Activated naive CD8-positive, alpha-beta T cell treated with anti-CD3 and anti-CD28 coated beads, Interleukin-2, amount 50 U/mL, for 24 hours (primary cell): ENCODE data around the gene PRPF38B.
A peak's percentile ranks its signal among the peaks of the same experiment; 100 is the strongest.
"Not testable (repeated sequence)": the region's sequence is repeated elsewhere in the genome, so short reads cannot be mapped to it uniquely, and the experiment has no call there.

Experiments
- ATAC-seq: fragments of 150-1000 bp; cut with Tn5 transposase; one replicate; pipeline ENCODE4 v1.10.0; 2021
- DNase-seq: peaks from one replicate; pipeline ENCODE4 v3.0.0; 2021
- H3K27ac Mint-ChIP-seq: one replicate; pipeline ENCODE4 v1.8.0; 2021; ENCODE audit warnings: mild to moderate bottlenecking, mixed read lengths
- H3K27me3 Mint-ChIP-seq: one replicate; pipeline ENCODE4 v1.8.0; 2021; ENCODE audit warnings: mixed read lengths
- H3K36me3 Mint-ChIP-seq: one replicate; pipeline ENCODE4 v1.8.0; 2021; ENCODE audit warnings: low read depth, mixed read lengths
- H3K4me1 Mint-ChIP-seq: one replicate; pipeline ENCODE4 v1.8.0; 2021; ENCODE audit warnings: mixed read lengths
- H3K4me3 Mint-ChIP-seq: one replicate; pipeline ENCODE4 v1.8.0; 2021; ENCODE audit warnings: mild to moderate bottlenecking, moderate library complexity, mixed read lengths
- H3K9me3 Mint-ChIP-seq: one replicate; pipeline ENCODE4 v1.8.0; 2021; ENCODE audit warnings: mixed read lengths

Gene PRPF38B

GRCh38 chr1:108699375-108700332, 7.5 kb downstream of the PRPF38B start:
- Mint-ChIP-seq H3K4me1 (peaks cover 70% of the 10 kb centered on the region), H3K4me3 (peak overlapping the region; percentile 40), H3K9me3 (no peaks in the 10 kb centered on the region), H3K27ac (peak overlapping the region; percentile 68), H3K27me3 (no peaks in the 10 kb centered on the region), H3K36me3 (peaks cover 75% of the 10 kb centered on the region)
- DNase-seq (no peak), ATAC-seq (no peak)

- H3K27ac Mint-ChIP-seq, result no peak overlapping the region
- no peak for DNase-seq
- H3K9me3 Mint-ChIP-seq, result no peaks in the 10 kb centered on the region
- H3K36me3 Mint-ChIP-seq, result peaks cover 62% of the 10 kb centered on the region
- ATAC-seq, result no peak
- H3K4me3 Mint-ChIP-seq, result no peak overlapping the region
- H3K27me3 Mint-ChIP-seq, result no peaks in the 10 kb centered on the region
- peaks cover 64% of the 10 kb centered on the region for H3K4me1 Mint-ChIP-seq
These were observed 9.2 kb downstream of the PRPF38B start for GRCh38 chr1:108701176-108701849.

DNA sequence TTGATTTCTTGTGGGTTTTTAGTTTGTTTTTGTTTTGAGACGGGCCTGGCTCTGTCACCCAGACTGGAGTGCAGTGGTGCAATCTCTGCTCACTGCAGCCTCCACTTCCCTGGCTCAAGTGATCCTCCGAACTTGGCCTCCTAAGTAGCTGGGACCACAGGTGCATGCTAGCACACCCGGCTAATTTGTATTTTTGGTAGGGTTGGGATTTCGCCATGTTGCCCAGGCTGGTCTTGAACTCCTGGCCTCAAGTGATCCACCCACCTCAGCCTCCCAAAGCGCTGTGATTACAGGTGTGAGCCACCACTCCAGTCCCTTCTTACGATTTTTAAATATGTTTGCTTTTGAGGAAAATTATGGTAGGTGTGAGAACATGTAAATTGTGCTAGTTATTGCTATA, 10.0 kb downstream of the PRPF38B start:
- H3K27me3 Mint-ChIP-seq, ATAC-seq, DNase-seq, H3K9me3 Mint-ChIP-seq, H3K4me3 Mint-ChIP-seq, H3K27ac Mint-ChIP-seq: not testable (repeated sequence)
- peaks cover 57% of the 10 kb centered on the region for H3K4me1 Mint-ChIP-seq
- H3K36me3 Mint-ChIP-seq, result peaks cover 54% of the 10 kb centered on the region

- no peaks in the 10 kb centered on the region for H3K27me3 Mint-ChIP-seq
- no peaks in the 10 kb centered on the region for H3K9me3 Mint-ChIP-seq
- DNase-seq (no peak), ATAC-seq (peak; percentile 80)
- H3K36me3 Mint-ChIP-seq, result peaks cover 37% of the 10 kb centered on the region
- peak overlapping the region; percentile 86 for H3K27ac Mint-ChIP-seq
- peak overlapping the region; percentile 54 for H3K4me3 Mint-ChIP-seq
- H3K4me1 Mint-ChIP-seq, result peaks cover 44% of the 10 kb centered on the region
These were observed 11.8 kb downstream of the PRPF38B start for GRCh38 chr1:108703939-108704338.

DNA sequence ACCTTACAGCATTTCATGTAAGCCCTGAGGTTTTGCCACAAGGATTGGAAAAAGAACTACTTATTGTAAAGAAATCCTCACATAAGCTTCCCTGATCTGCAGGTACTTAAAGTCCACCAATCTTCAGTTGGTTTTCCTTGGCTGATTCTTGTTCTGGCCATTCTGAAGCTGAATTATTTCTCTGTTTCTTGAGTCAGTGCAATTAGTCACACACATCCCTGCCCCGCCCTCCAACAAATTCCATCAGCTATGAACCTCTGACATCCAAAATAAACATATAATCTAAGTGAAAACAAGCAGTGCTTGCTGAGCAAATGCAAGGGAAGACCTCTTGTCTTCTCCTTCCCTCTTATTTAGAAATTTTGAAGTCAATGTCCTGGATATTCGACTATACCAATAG, 12.4 kb downstream of the PRPF38B start:
- ATAC-seq, result no peak
- Mint-ChIP-seq H3K4me3 (no peak overlapping the region), H3K9me3 (no peaks in the 10 kb centered on the region), H3K27me3 (no peaks in the 10 kb centered on the region), H3K27ac (peak overlapping the region; percentile 86), H3K36me3 (peaks cover 32% of the 10 kb centered on the region), H3K4me1 (peaks cover 40% of the 10 kb centered on the region)
- no peak for DNase-seq

- H3K4me3 Mint-ChIP-seq, result no peak overlapping the region
- no peak for ATAC-seq
- H3K4me1 Mint-ChIP-seq, result peaks cover 31% of the 10 kb centered on the region
- H3K27me3 Mint-ChIP-seq, result no peaks in the 10 kb centered on the region
- no peak for DNase-seq
- H3K27ac Mint-ChIP-seq, result no peak overlapping the region
- H3K36me3 Mint-ChIP-seq, result peaks cover 12% of the 10 kb centered on the region
- H3K9me3 Mint-ChIP-seq, result no peaks in the 10 kb centered on the region
These were observed 14.5 kb downstream of the PRPF38B start for GRCh38 chr1:108706643-108707042.

- H3K4me3 Mint-ChIP-seq, result no peak overlapping the region
- H3K9me3 Mint-ChIP-seq, result no peaks in the 10 kb centered on the region
- H3K27me3 Mint-ChIP-seq, result peaks cover 6% of the 10 kb centered on the region
- no peak overlapping the region for H3K27ac Mint-ChIP-seq
- peak; percentile 61 for DNase-seq
- no peaks in the 10 kb centered on the region for H3K36me3 Mint-ChIP-seq
- peak; percentile 82 for ATAC-seq
- peaks cover 16% of the 10 kb centered on the region for H3K4me1 Mint-ChIP-seq
These were observed 16.9 kb downstream of the PRPF38B start for GRCh38 chr1:108708691-108709660.

- H3K9me3 Mint-ChIP-seq, result no peaks in the 10 kb centered on the region
- H3K4me1 Mint-ChIP-seq, result peaks cover 4% of the 10 kb centered on the region
- peaks cover 12% of the 10 kb centered on the region for H3K27me3 Mint-ChIP-seq
- H3K36me3 Mint-ChIP-seq, result no peaks in the 10 kb centered on the region
- no peak within 1 kb of the TSS for H3K27ac Mint-ChIP-seq
- no peak within 1 kb of the TSS for H3K4me3 Mint-ChIP-seq
- DNase-seq, result no peak
- ATAC-seq, result no peak
These were observed 20.6 kb downstream of the PRPF38B start, which contains the start of gene FNDC7 for GRCh38 chr1:108712606-108713150. TSS of gene FNDC7 (plus strand) at chr1:108712908. CDS start at chr1:108712934, 26 bp downstream.

GRCh38 chr1:108715932-108716331, 23.8 kb downstream of the PRPF38B start:
- H3K4me1 Mint-ChIP-seq, result no peaks in the 10 kb centered on the region
- DNase-seq (no peak), ATAC-seq (no peak)
- H3K27ac Mint-ChIP-seq, result no peak overlapping the region
- peaks cover 12% of the 10 kb centered on the region for H3K27me3 Mint-ChIP-seq
- no peak overlapping the region for H3K4me3 Mint-ChIP-seq
- no peaks in the 10 kb centered on the region for H3K36me3 Mint-ChIP-seq
- no peaks in the 10 kb centered on the region for H3K9me3 Mint-ChIP-seq

DNA sequence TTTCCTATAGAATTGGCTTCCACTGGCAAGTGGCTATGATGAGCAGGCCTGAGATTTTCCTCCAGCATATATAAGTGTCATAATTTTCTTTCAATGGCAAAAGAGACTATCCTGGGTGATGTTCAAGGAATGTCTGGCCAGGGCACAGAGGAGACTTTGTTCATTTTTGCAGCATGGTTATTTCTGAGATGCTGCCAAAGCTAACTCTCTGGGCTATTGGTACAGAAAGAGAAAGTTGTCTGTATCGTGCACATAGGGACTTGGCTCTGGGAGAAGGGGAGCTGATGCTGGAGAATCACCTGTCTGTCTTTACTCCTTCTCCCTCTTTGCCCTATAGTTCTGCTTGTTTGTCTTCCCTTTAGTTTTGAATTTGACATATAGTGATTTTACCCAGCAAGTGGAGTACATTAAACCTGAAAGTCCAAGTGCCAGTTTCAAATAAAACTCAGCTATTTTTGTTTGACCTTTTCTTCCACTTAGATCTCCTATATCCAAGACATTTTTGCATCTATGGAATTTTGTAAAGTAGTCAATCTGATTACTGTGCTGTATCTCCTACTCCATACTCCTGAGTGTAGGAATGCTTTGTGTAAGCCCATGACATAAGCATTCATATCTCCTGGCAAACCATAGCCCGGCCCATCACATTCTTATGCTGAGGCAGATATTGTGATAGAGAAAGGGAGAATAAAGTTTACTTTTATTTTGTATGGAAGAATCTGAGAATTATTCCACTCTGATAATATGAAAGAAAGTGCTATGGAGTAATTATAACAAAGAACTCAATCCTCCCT, 24.5 kb downstream of the PRPF38B start:
- DNase-seq (no peak), ATAC-seq (no peak)
- no peaks in the 10 kb centered on the region for H3K4me1 Mint-ChIP-seq
- H3K9me3 Mint-ChIP-seq, result no peaks in the 10 kb centered on the region
- no peak overlapping the region for H3K4me3 Mint-ChIP-seq
- H3K36me3 Mint-ChIP-seq, result no peaks in the 10 kb centered on the region
- peaks cover 12% of the 10 kb centered on the region for H3K27me3 Mint-ChIP-seq
- H3K27ac Mint-ChIP-seq, result no peak overlapping the region

- Mint-ChIP-seq H3K9me3 (no peaks in the 10 kb centered on the region), H3K4me1 (no peaks in the 10 kb centered on the region), H3K27ac (no peak overlapping the region), H3K27me3 (peaks cover 12% of the 10 kb centered on the region), H3K36me3 (no peaks in the 10 kb centered on the region), H3K4me3 (no peak overlapping the region)
- ATAC-seq (no peak), DNase-seq (no peak)
These were observed 25.7 kb downstream of the PRPF38B start for GRCh38 chr1:108717774-108718316.

DNA sequence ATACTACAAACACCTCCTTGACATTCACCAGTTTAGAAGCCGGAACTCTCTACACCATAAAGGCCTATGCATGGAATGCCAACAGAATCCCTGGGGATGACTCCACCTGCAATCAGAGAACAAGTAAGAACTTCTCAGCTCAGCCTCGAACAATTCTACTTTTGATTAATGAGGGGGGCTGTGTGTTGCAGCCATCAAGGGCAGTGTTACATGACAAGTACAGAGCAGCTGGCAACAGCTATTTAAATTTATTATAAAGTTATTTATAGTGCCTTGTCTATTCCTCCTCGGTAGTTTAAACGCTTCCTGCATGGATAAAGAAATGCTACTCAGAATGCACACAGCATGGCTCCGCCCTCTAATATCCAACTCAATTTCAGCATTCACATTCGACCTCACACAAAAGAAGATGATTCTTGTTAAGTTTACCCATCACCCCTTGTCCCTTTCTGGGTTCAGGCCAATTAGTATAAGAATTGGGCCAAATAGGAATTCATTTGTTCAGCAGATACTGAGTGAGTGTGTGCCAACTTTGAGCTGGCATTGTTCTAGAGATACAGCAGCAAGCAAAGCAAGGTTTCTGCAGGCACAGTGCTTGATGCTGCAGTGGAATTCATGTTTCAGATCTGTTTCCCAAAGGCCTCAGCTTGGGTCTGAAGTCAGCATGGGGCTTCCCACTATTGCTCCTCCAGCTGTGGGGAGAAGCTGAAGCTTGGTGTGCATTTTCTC, 27.0 kb downstream of the PRPF38B start:
- Mint-ChIP-seq H3K4me1 (no peaks in the 10 kb centered on the region), H3K36me3 (no peaks in the 10 kb centered on the region), H3K27me3 (peaks cover 6% of the 10 kb centered on the region), H3K27ac (no peak overlapping the region), H3K4me3 (no peak overlapping the region), H3K9me3 (no peaks in the 10 kb centered on the region)
- DNase-seq, result no peak
- ATAC-seq, result no peak
